ENCODE results near the gene PLEKHM3.

- TF ChIP-seq CTCF (IDR thresholded peaks at IDR 0.05; ENCODE audit: low read depth, low read length) (no peak), POLR2A (IDR thresholded peaks at IDR 0.05; ENCODE audit: extremely low read depth, insufficient read length) (no peak), MAX (IDR thresholded peaks at IDR 0.05; ENCODE audit: low read depth, low read length) (no peak)
These were observed 127.6 kb downstream of the PLEKHM3 start for GRCh38 chr2:207897541-207898353.
